Activated CD4-positive, alpha-beta memory T cell treated with anti-CD3 and anti-CD28 coated beads, Interleukin-2, amount 10 ng/mL, durations not matched to agents 7 days and 5 days (primary cell): ENCODE measurements around the gene IER2. TPM values are rescaled to one million over a fixed set of nuclear protein-coding genes. Genes with fewer than 3 reads are reported as not detected.

Experiments used
- CTCF ChIA-PET: fragments of 350-600 bp; sonication (Branson Sonifier 250); formaldehyde crosslinking; loops from one replicate; lab custom pipeline; 2021; ENCODE audit warnings: antibody characterized with exemption, inconsistent platforms; lab: Charles Lee
- POLR2A ChIA-PET: fragments of 350-600 bp; sonication (Branson Sonifier 250); formaldehyde crosslinking; loops from one replicate; lab custom pipeline; 2021; ENCODE audit warnings: antibody characterized with exemption; lab: Charles Lee
- DNase-seq: peaks from one replicate; pipeline ENCODE4 v3.0.0-alpha.2; 2020
- H3K27ac Mint-ChIP-seq: one replicate; pipeline ENCODE4 v1.8.0; 2021; ENCODE audit warnings: mild to moderate bottlenecking, mixed read lengths
- H3K27me3 Mint-ChIP-seq: one replicate; pipeline ENCODE4 v1.8.0; 2021; ENCODE audit warnings: mixed read lengths
- H3K36me3 Mint-ChIP-seq: one replicate; pipeline ENCODE4 v1.8.0; 2021; ENCODE audit warnings: low read depth, mixed read lengths
- H3K4me1 Mint-ChIP-seq: one replicate; pipeline ENCODE4 v1.8.0; 2021; ENCODE audit warnings: mixed read lengths
- H3K4me3 Mint-ChIP-seq: one replicate; pipeline ENCODE4 v1.8.0; 2021; ENCODE audit warnings: mild to moderate bottlenecking, mixed read lengths
- H3K9me3 Mint-ChIP-seq: one replicate; pipeline ENCODE4 v1.8.0; 2021; ENCODE audit warnings: mixed read lengths
- total RNA-seq, 2 experiments: library from RNA; stranded (reverse); gene quantifications; one replicate each; pipeline ENCODE4 v1.2.3, GENCODE V29; 2021

Gene IER2
- total RNA-seq, 2 experiments from 2014 or later, result 231 to 234 TPM

- Mint-ChIP-seq H3K4me3 (no peak overlapping the region), H3K27me3 (no peaks in the 10 kb centered on the region), H3K27ac (no peak overlapping the region), H3K9me3 (no peaks in the 10 kb centered on the region), H3K36me3 (peaks cover 6% of the 10 kb centered on the region), H3K4me1 (peaks cover 8% of the 10 kb centered on the region)
- ChIA-PET POLR2A (no interaction called here), CTCF (no interaction called here)
- DNase-seq, result no peak
Observed at GRCh38 chr19:13110099-13110610, 40.1 kb upstream of the IER2 start.

- H3K4me1 Mint-ChIP-seq, result peaks cover 16% of the 10 kb centered on the region
- CTCF ChIA-PET, result no interaction called here
- no peaks in the 10 kb centered on the region for H3K9me3 Mint-ChIP-seq
- no peak overlapping the region for H3K27ac Mint-ChIP-seq
- no peak for DNase-seq
- POLR2A ChIA-PET, result interaction anchor here (1.0 to 1.2 kb wide), 2 partner anchors 8 to 40 kb away, joined by 3 to 6 read pairs; no protein-coding TSS in a partner anchor
- no peak overlapping the region for H3K4me3 Mint-ChIP-seq
- peaks cover 4% of the 10 kb centered on the region for H3K36me3 Mint-ChIP-seq
- H3K27me3 Mint-ChIP-seq, result no peaks in the 10 kb centered on the region
Observed at GRCh38 chr19:13112555-13112954, 37.7 kb upstream of the IER2 start.

- CTCF ChIA-PET, result interaction anchor here (1.2 kb wide), 1 partner anchor 11 kb away, joined by 4 read pairs; no protein-coding TSS in a partner anchor
- no peak for DNase-seq
- Mint-ChIP-seq H3K9me3 (no peaks in the 10 kb centered on the region), H3K27ac (peak overlapping the region; percentile 94), H3K4me3 (peak overlapping the region; percentile 96), H3K4me1 (peaks cover 33% of the 10 kb centered on the region), H3K27me3 (no peaks in the 10 kb centered on the region), H3K36me3 (peaks cover 6% of the 10 kb centered on the region)
- POLR2A ChIA-PET, result interaction anchor here (0.6 to 6.6 kb wide), 7 partner anchors 10 to 182 kb away, joined by 3 to 79 read pairs (median 12); partner anchors contain the start of genes FARSA, IER2 and STX10
Observed at GRCh38 chr19:13115936-13116281, 34.3 kb upstream of the IER2 start.

DNA sequence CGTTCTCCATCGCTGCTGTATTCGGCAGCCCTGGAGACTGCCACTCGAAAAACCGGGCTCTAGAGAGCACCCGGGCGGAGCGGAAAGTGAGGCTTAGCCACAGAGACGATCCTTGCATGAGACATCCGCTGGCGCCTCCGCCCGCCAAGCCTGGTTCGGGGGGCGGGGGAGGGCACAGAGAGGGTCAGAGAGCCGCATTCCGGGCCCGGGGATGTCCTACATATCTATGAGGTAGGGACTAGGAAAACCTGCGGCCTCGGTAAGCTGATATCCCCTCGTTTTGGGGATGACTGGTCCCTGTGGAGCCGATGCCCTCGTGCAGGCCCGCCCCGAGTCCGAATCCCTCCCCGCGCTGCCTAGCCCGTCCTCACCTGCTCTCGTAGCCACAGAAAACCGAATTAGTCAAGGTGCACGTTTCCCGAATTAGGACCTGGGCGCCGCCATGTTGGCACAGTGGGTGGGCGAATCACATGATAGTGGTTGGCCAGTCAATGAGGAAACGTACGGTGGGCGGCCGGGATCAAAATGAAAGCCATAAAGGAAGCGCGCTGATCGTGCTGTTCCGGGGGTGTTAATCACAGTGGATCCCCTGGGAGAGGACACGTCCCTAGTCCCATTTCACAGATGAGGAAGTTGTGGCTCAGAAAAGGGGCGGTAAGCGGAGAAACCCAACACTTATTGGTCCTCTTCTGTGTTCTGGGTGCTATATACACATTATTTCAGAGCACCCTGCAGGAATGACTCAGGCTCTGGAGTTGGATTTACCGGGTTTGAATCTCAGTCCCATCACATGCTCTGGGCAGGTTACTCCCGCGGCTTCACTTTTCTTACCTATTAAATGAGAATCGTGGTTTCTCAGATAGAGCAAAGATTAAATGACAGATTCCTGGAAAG, 33.7 kb upstream of the IER2 start, which contains the start of gene TRMT1:
Gene TRMT1, minus strand, starts transcription at position 459 of the 894 bp plus-strand sequence. Its CDS starts 341 bp downstream, at position 118.
- ChIA-PET CTCF (interaction anchor here (0.8 to 2.4 kb wide), 6 partner anchors 12 to 146 kb away, joined by 3 to 12 read pairs (median 6); no protein-coding TSS in a partner anchor), POLR2A (interaction anchor here (0.6 to 6.6 kb wide), 10 partner anchors 11 to 183 kb away, joined by 3 to 79 read pairs (median 15); partner anchors contain the start of gene FARSA)
- peaks cover 39% of the 10 kb centered on the region for H3K4me1 Mint-ChIP-seq
- H3K36me3 Mint-ChIP-seq, result peaks cover 6% of the 10 kb centered on the region
- DNase-seq, result peak; percentile 93
- H3K27ac Mint-ChIP-seq, result peak within 1 kb of the TSS; percentile 94
- no peaks in the 10 kb centered on the region for H3K9me3 Mint-ChIP-seq
- peak within 1 kb of the TSS; percentile 96 for H3K4me3 Mint-ChIP-seq
- H3K27me3 Mint-ChIP-seq, result no peaks in the 10 kb centered on the region

- POLR2A ChIA-PET, result interaction anchor here (0.8 to 6.6 kb wide), 15 partner anchors 11 to 179 kb away, joined by 3 to 79 read pairs (median 9); partner anchors contain the start of genes CALR, IER2 and STX10
Observed at GRCh38 chr19:13117176-13117771, 32.9 kb upstream of the IER2 start.

DNA sequence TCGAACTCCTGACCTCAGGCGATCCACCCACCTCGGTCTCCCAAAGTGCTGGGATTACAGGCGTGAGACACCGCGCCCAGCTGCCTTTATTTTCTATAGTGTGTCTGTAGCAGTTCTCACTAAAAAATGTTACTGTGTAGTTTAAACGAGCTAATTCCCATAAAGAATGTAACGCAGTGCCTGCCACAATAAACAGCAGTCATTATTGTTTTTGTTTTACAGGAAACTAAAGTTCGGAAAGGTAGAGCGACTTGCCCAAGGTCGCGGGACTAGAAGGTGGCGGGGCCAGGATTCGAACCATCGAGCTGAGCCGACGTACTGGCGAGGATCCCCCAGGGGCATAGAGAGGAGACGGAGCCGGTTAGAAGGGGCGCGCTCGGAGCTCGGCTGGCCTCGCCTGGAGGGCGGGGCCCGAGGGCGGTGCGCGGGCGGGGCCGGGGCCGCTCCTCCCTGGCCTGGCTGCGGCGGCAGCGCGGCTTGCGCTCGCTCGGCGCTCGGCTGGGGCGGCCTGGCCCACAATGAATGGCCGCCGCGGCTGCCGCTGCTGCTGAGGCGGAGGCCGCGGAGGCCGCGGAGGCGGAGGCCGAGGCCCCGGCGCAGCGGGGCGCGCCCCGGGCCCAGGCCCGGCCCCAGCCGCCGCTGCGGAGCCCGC, 32.3 kb upstream of the IER2 start, which contains the start of gene NACC1:
Gene NACC1, plus strand, starts transcription at position 493 of the 652 bp plus-strand sequence. CDS start 16,944 bp downstream, outside the sequence.
- POLR2A ChIA-PET, result interaction anchor here (0.8 to 6.6 kb wide), 15 partner anchors 10 to 180 kb away, joined by 3 to 79 read pairs (median 9); partner anchors contain the start of genes CALR, IER2 and STX10
- Mint-ChIP-seq H3K36me3 (peaks cover 9% of the 10 kb centered on the region), H3K4me1 (peaks cover 52% of the 10 kb centered on the region), H3K4me3 (peak within 1 kb of the TSS; percentile 96), H3K27me3 (no peaks in the 10 kb centered on the region), H3K27ac (peak within 1 kb of the TSS; percentile 94), H3K9me3 (no peaks in the 10 kb centered on the region)
- peak; percentile 93 for DNase-seq
- CTCF ChIA-PET, result interaction anchor here (0.6 to 2.4 kb wide), 10 partner anchors 13 to 793 kb away, joined by 3 to 12 read pairs (median 4); partner anchors contain the start of genes IER2 and STX10

More at GRCh38 chr19:13117176-13117771, 32.9 kb upstream of the IER2 start:
- H3K9me3 Mint-ChIP-seq, result no peaks in the 10 kb centered on the region
- CTCF ChIA-PET, result interaction anchor here (0.6 to 2.4 kb wide), 10 partner anchors 13 to 794 kb away, joined by 3 to 12 read pairs (median 4); partner anchors contain the start of genes IER2 and STX10
- H3K27me3 Mint-ChIP-seq, result no peaks in the 10 kb centered on the region
- DNase-seq, result no peak
- peaks cover 46% of the 10 kb centered on the region for H3K4me1 Mint-ChIP-seq
- peak overlapping the region; percentile 94 for H3K27ac Mint-ChIP-seq
- H3K36me3 Mint-ChIP-seq, result peaks cover 12% of the 10 kb centered on the region
- H3K4me3 Mint-ChIP-seq, result peak overlapping the region; percentile 96

GRCh38 chr19:13118424-13119193, 31.6 kb upstream of the IER2 start:
- peaks cover 58% of the 10 kb centered on the region for H3K4me1 Mint-ChIP-seq

DNA sequence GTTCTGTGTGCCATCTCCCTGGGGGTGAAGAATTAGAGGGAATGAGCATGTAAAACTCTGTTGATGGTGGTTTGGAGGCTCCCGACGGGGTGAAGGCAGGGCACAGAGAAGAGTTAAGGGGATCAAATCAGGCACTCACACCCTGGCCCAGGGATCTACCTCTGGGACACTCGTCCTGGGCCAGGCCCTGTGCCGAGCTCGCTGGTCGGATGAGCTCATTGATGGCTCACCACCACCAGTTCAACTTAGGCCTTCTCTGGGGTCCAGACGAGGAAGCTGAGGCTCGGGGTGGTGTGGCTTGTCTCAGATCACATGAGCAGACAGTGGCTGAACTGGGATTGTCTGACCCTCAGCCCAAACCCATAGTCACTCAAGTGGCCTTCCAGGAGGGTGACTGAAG, 30.6 kb upstream of the IER2 start:
- CTCF ChIA-PET, result interaction anchor here (1.0 to 1.5 kb wide), 3 partner anchors 11 to 154 kb away, joined by 5 to 9 read pairs (median 5); no protein-coding TSS in a partner anchor
- Mint-ChIP-seq H3K9me3 (no peaks in the 10 kb centered on the region), H3K27me3 (no peaks in the 10 kb centered on the region), H3K4me1 (peaks cover 61% of the 10 kb centered on the region), H3K27ac (peak overlapping the region; percentile 74), H3K4me3 (peak overlapping the region; percentile 80), H3K36me3 (peaks cover 9% of the 10 kb centered on the region)
- no peak for DNase-seq
- POLR2A ChIA-PET, result interaction anchor here (0.7 to 6.6 kb wide), 7 partner anchors 8 to 48 kb away, joined by 3 to 79 read pairs (median 30); partner anchors contain the start of genes IER2 and STX10

More at GRCh38 chr19:13118424-13119193, 31.6 kb upstream of the IER2 start:
- no peaks in the 10 kb centered on the region for H3K9me3 Mint-ChIP-seq
- peak; percentile 54 for DNase-seq
- peak overlapping the region; percentile 80 for H3K4me3 Mint-ChIP-seq
- H3K36me3 Mint-ChIP-seq, result peaks cover 9% of the 10 kb centered on the region
- POLR2A ChIA-PET, result interaction anchor here (0.5 to 6.6 kb wide), 14 partner anchors 9 to 1252 kb away, joined by 3 to 79 read pairs (median 14); partner anchors contain the start of genes CALR, IER2 and STX10
- H3K27ac Mint-ChIP-seq, result peak overlapping the region; percentile 74
- H3K27me3 Mint-ChIP-seq, result no peaks in the 10 kb centered on the region
- CTCF ChIA-PET, result interaction anchor here (0.9 to 2.4 kb wide), 9 partner anchors 12 to 153 kb away, joined by 3 to 12 read pairs (median 5); partner anchors contain the start of genes IER2 and STX10

DNA sequence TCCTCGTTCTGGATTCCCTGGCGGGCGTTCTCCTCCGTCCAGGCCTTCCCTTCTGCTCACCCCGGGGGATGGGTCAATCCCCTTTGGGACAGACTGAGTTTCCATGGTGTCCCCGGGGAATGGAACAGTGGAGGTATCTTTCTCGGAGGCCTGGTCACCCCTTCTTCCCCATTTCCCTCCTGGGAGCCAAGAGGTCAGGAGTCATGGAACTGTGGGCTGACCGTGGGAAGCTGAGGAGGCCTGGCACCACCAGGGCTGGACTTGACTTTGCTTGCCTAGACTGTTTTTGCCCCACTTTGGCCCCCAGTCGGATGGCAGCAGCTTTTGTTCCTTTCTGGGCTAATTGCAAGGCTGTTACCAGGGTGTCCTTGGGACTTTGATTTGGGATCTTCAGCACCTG, 30.2 kb upstream of the IER2 start:
- no peaks in the 10 kb centered on the region for H3K9me3 Mint-ChIP-seq
- no peak for DNase-seq
- ChIA-PET POLR2A (interaction anchor here (2.1 to 6.6 kb wide), 6 partner anchors 8 to 47 kb away, joined by 5 to 79 read pairs (median 38); partner anchors contain the start of genes IER2 and STX10), CTCF (interaction anchor here (1.0 to 1.5 kb wide), 3 partner anchors 11 to 154 kb away, joined by 5 to 9 read pairs (median 5); no protein-coding TSS in a partner anchor)
- peaks cover 11% of the 10 kb centered on the region for H3K36me3 Mint-ChIP-seq
- peaks cover 60% of the 10 kb centered on the region for H3K4me1 Mint-ChIP-seq
- peak overlapping the region; percentile 80 for H3K4me3 Mint-ChIP-seq
- no peak overlapping the region for H3K27ac Mint-ChIP-seq
- no peaks in the 10 kb centered on the region for H3K27me3 Mint-ChIP-seq

GRCh38 chr19:13120817-13121216, 29.4 kb upstream of the IER2 start:
- H3K9me3 Mint-ChIP-seq, result no peaks in the 10 kb centered on the region
- ChIA-PET POLR2A (interaction anchor here (2.1 to 6.6 kb wide), 5 partner anchors 7 to 47 kb away, joined by 5 to 79 read pairs (median 30); partner anchors contain the start of genes IER2 and STX10), CTCF (interaction anchor here (1.3 kb wide), 1 partner anchor 155 kb away, joined by 5 read pairs; no protein-coding TSS in a partner anchor)
- peaks cover 53% of the 10 kb centered on the region for H3K4me1 Mint-ChIP-seq
- peaks cover 12% of the 10 kb centered on the region for H3K36me3 Mint-ChIP-seq
- H3K27me3 Mint-ChIP-seq, result no peaks in the 10 kb centered on the region
- H3K27ac Mint-ChIP-seq, result peak overlapping the region; percentile 47
- no peak for DNase-seq
- no peak overlapping the region for H3K4me3 Mint-ChIP-seq
